B cell (primary cell): ENCODE results near the gene KCNJ6. TPM values are rescaled to one million over a fixed set of nuclear protein-coding genes. Genes with fewer than 3 reads are reported as not detected.

Experiments used
- ATAC-seq: fragments of 200-7000 bp; cut with Tn5 transposase; one replicate; pipeline ENCODE4 v1.10.0; 2021; ENCODE audit warnings: low read depth, mild to moderate bottlenecking, moderate number of reproducible peaks, moderate library complexity
- CTCF ChIA-PET: fragments of 350-600 bp; sonication (Branson Sonifier 250); formaldehyde crosslinking; loops from one replicate; lab custom pipeline; 2021; ENCODE audit warnings: antibody characterized with exemption, inconsistent platforms; lab: Charles Lee
- POLR2A ChIA-PET: fragments of 350-600 bp; sonication (Branson Sonifier 250); formaldehyde crosslinking; loops from one replicate; lab custom pipeline; 2021; ENCODE audit warnings: antibody characterized with exemption; lab: Charles Lee
- DNase-seq: peaks from one replicate; pipeline ENCODE4 v3.0.0; 2013
- H2AFZ ChIP-seq: 2 replicates; pipeline ENCODE4 v1.6.1; 2012; ENCODE audit warnings: mild to moderate bottlenecking, low read depth, low read length; ENCODE audit not compliant: insufficient read depth, poor library complexity, severe bottlenecking
- H3K27ac ChIP-seq, 2 donors: 1 replicate in 1 of 2; 2 replicates in 1 of 2; pipeline ENCODE4 v1.5.1; 2012 to 2013; ENCODE audit warnings: low read length in 2 of 2, mild to moderate bottlenecking in 2 of 2, moderate library complexity in 1 of 2
- H3K27me3 ChIP-seq, 4 experiments: fragments of 200-600 bp in 1 of 4; sonication (generic) in 1 of 4; replicated peaks in 1 of 4; 1 replicate in 2 of 4; 2 replicates in 2 of 4; pipeline versions ENCODE4 v1.6.1 to v1.7.0; 2013 to 2016; ENCODE audit warnings: low read length in 3 of 4, mild to moderate bottlenecking in 2 of 4, mixed read lengths in 1 of 4, moderate library complexity in 1 of 4; ENCODE audit not compliant: insufficient read depth in 4 of 4, control insufficient read depth in 3 of 4; ENCODE audit errors: control extremely low read depth in 1 of 4
- H3K36me3 ChIP-seq, 2 experiments: replicated peaks in 1 of 2; 1 replicate in 1 of 2; 2 replicates in 1 of 2; pipeline versions ENCODE4 v1.6.1 to v1.7.1; 2013; ENCODE audit warnings: low read length in 1 of 2; ENCODE audit not compliant: insufficient read depth in 2 of 2, control insufficient read depth in 1 of 2; ENCODE audit errors: control extremely low read depth in 1 of 2, extremely low read depth in 1 of 2
- H3K4me1 ChIP-seq, 2 donors: fragments of 200-600 bp in 1 of 2; sonication (generic) in 1 of 2; 1 replicate in 1 of 2; 2 replicates in 1 of 2; pipeline versions ENCODE4 v1.5.1 to v1.6.1; 2013 to 2017; ENCODE audit warnings: low read length in 2 of 2; ENCODE audit not compliant: control insufficient read depth in 2 of 2, insufficient read depth in 2 of 2
- H3K4me2 ChIP-seq: replicated peaks from 2 replicates; pipeline ENCODE3; 2012; ENCODE audit warnings: mild to moderate bottlenecking, low read depth, low read length; ENCODE audit not compliant: poor library complexity, severe bottlenecking
- H3K4me3 ChIP-seq, 5 experiments: fragments of 200-600 bp in 1 of 5; sonication (generic) in 1 of 5; 1 replicate in 3 of 5; 2 replicates in 2 of 5; pipeline versions ENCODE4 v1.5.1 to v1.7.0; 2011 to 2016; ENCODE audit warnings: low read length in 4 of 5, mild to moderate bottlenecking in 4 of 5, low read depth in 2 of 5, control low read depth in 1 of 5, moderate library complexity in 1 of 5; ENCODE audit not compliant: insufficient read depth in 1 of 5; ENCODE audit errors: control extremely low read depth in 1 of 5, extremely low read depth in 1 of 5
- H3K79me2 ChIP-seq: fragments of 200-600 bp; sonication (generic); one replicate; pipeline ENCODE4 v1.6.0; 2016; ENCODE audit warnings: low read length; ENCODE audit not compliant: control insufficient read depth, insufficient read depth
- H3K9ac ChIP-seq: fragments of 200-600 bp; sonication (generic); 2 replicates; pipeline ENCODE4 v1.6.1; 2017; ENCODE audit warnings: mild to moderate bottlenecking, low read length, moderate library complexity
- H3K9me3 ChIP-seq, 3 donors: one replicate each; pipeline versions ENCODE4 v1.6.1 to v1.7.1; 2013; ENCODE audit warnings: low read length in 2 of 3; ENCODE audit not compliant: control insufficient read depth in 2 of 3, insufficient read depth in 1 of 3; ENCODE audit errors: control extremely low read depth in 1 of 3
- H4K20me1 ChIP-seq: 2 replicates; pipeline ENCODE4 v1.6.0; 2012; ENCODE audit warnings: mild to moderate bottlenecking, low read length; ENCODE audit not compliant: insufficient read depth, control insufficient read depth, poor library complexity, severe bottlenecking
- H3K27ac Mint-ChIP-seq: one replicate; pipeline ENCODE4 v1.8.0; 2021; ENCODE audit warnings: mixed read lengths
- H3K27me3 Mint-ChIP-seq: one replicate; pipeline ENCODE4 v1.8.0; 2021; ENCODE audit warnings: mixed read lengths
- H3K4me1 Mint-ChIP-seq: one replicate; pipeline ENCODE4 v1.8.0; 2021; ENCODE audit warnings: mixed read lengths
- H3K4me3 Mint-ChIP-seq: one replicate; pipeline ENCODE4 v1.8.0; 2021; ENCODE audit warnings: mixed read lengths
- H3K9me3 Mint-ChIP-seq: one replicate; pipeline ENCODE4 v1.8.0; 2022; ENCODE audit warnings: mixed read lengths; ENCODE audit not compliant: insufficient read depth
- EZH2 ChIP-seq: IDR thresholded peaks from 2 replicates; pipeline ENCODE4 v1.6.1; 2012; ENCODE audit warnings: borderline replicate concordance, low read depth, mild to moderate bottlenecking, moderate library complexity, low read length; ENCODE audit not compliant: insufficient read depth, poor library complexity, severe bottlenecking
- WGBS: methylation state at CpG from one replicate; pipeline ENCODE4 v1.1.5; 2013; ENCODE audit warnings: missing lambda C conversion rate; ENCODE audit not compliant: insufficient coverage; 5-methylcytosine and 5-hydroxymethylcytosine counted together
- intact Hi-C: fragments of 100-400 bp; cut with micrococcal nuclease; formaldehyde crosslinking; loops from one replicate; pipeline ENCODE4 v1.10.0; 2022
- polyA plus RNA-seq: library from polyadenylated mRNA; depleted of rRNA; stranded (reverse); fragments of >200 nt; gene quantifications from 2 replicates; pipeline ENCODE4 v1.2.3, GENCODE V29; 2012
- total RNA-seq, 2 donors: library from RNA; stranded (reverse); fragments of 120-200 nt in 1 of 2; gene quantifications; 1 replicate in 1 of 2; 2 replicates in 1 of 2; pipeline versions ENCODE4 v1.2.3 to v1.2.4, GENCODE V29; 2013 to 2022
- TF ChIP-seq, protein P1 (sequence below): fragments of 200-600 bp; IDR thresholded peaks from one replicate; pipeline ENCODE4 v1.8.0; 2022; ENCODE audit warnings: antibody characterized with exemption, mild to moderate bottlenecking

The KCNJ6 gene
- total and polyA plus RNA-seq, 2 donors (not counting 1 experiment from before 2014, with no cell fraction given): not detected

DNA sequence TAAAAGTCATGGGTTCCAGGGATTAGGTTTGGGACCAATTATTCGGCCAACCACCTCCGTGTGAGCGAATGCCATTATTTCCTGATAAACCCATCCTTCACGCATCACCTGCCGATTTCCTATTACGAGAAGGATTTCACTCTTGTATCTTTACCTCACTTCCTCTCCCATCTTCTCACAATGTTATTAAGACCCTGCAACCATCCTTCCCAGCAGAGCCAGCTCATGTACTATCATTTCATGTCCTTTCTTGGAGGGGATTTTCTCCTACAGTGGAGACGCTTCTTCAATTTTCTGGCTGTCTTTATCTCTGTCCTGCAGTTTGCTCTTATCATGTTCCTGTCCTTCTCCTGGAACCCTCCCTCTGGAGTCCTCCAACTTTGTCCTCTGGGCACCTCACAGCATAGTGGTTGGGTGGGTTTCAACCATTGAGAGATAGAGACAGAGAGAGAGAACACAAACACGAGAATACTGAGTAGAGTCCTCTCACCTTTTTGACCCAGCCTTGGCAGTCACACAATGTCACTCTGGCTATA lies 357.5 kb downstream of the KCNJ6 start:
- WGBS: no CpG with 5 or more reads among the region's 8 CpGs
- H4K20me1 ChIP-seq: no peaks in the 10 kb centered on the region
- Mint-ChIP-seq H3K4me1 (peaks cover 21% of the 10 kb centered on the region), H3K27me3 (peaks cover 12% of the 10 kb centered on the region), H3K4me3 (no peak overlapping the region), H3K27ac (no peak overlapping the region), H3K9me3 (no peaks in the 10 kb centered on the region)
- ATAC-seq (no peak), DNase-seq (no peak)
- no peaks in the 10 kb centered on the region for H3K36me3 ChIP-seq
- H2AFZ ChIP-seq: no peak overlapping the region
- no peak overlapping the region for H3K27ac ChIP-seq
- intact Hi-C loops: no loop called here
- CTCF ChIA-PET: no interaction called here
- POLR2A ChIA-PET: no interaction called here
- no peak overlapping the region for H3K4me3 ChIP-seq
- TF ChIP-seq, protein P1, sequence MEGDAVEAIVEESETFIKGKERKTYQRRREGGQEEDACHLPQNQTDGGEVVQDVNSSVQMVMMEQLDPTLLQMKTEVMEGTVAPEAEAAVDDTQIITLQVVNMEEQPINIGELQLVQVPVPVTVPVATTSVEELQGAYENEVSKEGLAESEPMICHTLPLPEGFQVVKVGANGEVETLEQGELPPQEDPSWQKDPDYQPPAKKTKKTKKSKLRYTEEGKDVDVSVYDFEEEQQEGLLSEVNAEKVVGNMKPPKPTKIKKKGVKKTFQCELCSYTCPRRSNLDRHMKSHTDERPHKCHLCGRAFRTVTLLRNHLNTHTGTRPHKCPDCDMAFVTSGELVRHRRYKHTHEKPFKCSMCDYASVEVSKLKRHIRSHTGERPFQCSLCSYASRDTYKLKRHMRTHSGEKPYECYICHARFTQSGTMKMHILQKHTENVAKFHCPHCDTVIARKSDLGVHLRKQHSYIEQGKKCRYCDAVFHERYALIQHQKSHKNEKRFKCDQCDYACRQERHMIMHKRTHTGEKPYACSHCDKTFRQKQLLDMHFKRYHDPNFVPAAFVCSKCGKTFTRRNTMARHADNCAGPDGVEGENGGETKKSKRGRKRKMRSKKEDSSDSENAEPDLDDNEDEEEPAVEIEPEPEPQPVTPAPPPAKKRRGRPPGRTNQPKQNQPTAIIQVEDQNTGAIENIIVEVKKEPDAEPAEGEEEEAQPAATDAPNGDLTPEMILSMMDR: no peak
- TF ChIP-seq EZH2: no peak
- H3K9ac ChIP-seq: no peak overlapping the region
- peaks cover 0 to 4% (median 0%) of the 10 kb centered on the region in 3 donors for H3K9me3 ChIP-seq
- H3K4me2 ChIP-seq: no peak overlapping the region
- peaks cover 0 to 3% (median 0%) of the 10 kb centered on the region in 4 experiments for H3K27me3 ChIP-seq
- peaks cover 12 to 17% of the 10 kb centered on the region in 2 donors for H3K4me1 ChIP-seq
- peaks cover 5% of the 10 kb centered on the region for H3K79me2 ChIP-seq
